Glomerular visceral epithelial cell (primary cell): ENCODE measurements around the gene CST9L.
"Not testable (repeated sequence)": the region's sequence is repeated elsewhere in the genome, so short reads cannot be mapped to it uniquely, and the experiment has no call there.

Experiments
- DNase-seq: peaks from one replicate; pipeline ENCODE4 v3.0.0-alpha.2; 2016; ENCODE audit errors: extremely low spot score

Gene CST9L

GRCh38 chr20:23586735-23587525 lies 18.6 kb upstream of the CST9L start:
- no peak for DNase-seq

- no peak for DNase-seq
Measured at GRCh38 chr20:23585808-23586734, 17.8 kb upstream of the CST9L start.

DNA sequence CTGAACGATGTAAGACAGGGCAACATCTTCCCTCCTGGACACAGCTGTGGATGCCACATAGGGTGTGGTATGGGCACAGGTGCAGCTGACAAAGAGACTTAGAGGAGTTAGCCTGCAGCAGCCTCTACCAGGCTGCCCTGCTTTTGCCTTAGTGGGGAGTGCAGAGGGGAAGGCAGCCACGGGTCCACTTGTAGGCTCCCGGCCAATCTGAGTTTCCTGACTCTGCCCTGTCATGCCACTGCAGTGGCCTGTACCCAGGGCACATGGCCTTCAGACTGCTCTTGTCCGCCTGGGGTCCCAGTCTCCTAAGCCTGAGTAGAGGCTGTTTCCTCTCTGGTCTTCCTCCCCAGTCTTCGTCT lies 17.1 kb upstream of the CST9L start:
- no peak for DNase-seq

GRCh38 chr20:23584434-23585199 lies 16.3 kb upstream of the CST9L start:
- DNase-seq, result no peak

- peak; percentile 30 for DNase-seq
Measured at GRCh38 chr20:23583526-23583925, 15.2 kb upstream of the CST9L start.

GRCh38 chr20:23582293-23582692 lies 14.0 kb upstream of the CST9L start:
- no peak for DNase-seq

GRCh38 chr20:23581833-23582232 lies 13.5 kb upstream of the CST9L start:
- not testable (repeated sequence) for DNase-seq

DNA sequence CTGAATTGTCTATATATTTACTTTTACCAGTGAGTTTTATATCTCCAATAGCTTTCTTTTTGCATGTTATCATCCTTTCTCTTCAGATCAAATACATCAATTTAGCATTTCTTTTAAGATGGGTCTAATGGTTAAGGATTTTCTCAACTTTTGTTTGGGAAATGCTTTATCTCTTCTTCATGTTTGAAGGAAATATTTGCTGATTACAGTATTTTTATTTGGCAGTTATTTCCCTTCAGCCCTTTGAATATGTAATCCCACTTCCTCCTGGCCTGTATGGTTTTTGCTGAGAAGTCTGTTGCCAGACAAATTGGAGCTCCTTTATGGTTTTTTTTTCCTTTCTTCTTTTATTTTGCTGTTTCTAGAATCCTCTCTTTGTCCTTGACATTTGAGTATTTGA lies 6.7 kb upstream of the CST9L start:
- DNase-seq, result no peak

- no peak for DNase-seq
Measured at GRCh38 chr20:23570178-23570760, 2.0 kb upstream of the CST9L start.

- DNase-seq, result no peak
Measured at GRCh38 chr20:23569570-23569969, 1.3 kb upstream of the CST9L start.

- no peak for DNase-seq
Measured at GRCh38 chr20:23568971-23569330, 667 bp upstream of the CST9L start.

DNA sequence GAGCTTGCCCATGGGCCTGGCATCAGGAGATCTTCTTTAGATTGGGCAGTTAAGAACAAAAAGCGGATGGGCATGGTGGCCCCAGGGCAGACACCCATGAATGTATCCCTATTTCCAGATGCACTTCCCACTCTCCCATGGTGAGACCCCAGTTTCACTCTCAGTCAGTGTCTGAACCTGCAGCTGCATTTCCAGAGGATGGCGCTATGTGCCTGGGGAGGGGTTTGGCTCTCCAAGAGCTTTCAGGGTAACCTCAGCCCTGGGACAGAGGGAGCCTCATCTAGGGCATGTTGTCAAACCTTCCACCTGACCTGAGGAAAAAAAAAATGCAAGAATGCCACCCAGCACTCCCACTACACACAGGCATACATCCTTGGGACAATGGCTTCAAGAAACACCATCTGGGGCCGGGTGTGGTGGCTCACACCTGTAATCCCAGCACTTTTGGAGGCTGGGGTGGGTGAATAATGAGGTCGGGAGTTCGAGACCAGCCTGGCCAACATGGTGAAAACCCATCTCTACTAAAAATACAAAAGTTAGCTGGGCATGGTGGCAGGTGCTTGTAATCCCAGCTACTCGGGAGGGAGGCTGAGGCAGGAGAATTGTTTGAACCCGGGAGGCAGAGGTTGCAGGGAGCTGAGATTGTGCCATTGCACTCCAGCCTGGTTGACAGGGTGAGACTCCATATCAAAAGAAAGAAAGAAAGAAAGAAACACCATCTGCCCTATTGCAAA lies 1.9 kb downstream of the CST9L start:
- DNase-seq, result no peak

GRCh38 chr20:23565503-23566045 lies 2.7 kb downstream of the CST9L start:
- no peak for DNase-seq

GRCh38 chr20:23564927-23565326 lies 3.4 kb downstream of the CST9L start:
- no peak for DNase-seq

DNA sequence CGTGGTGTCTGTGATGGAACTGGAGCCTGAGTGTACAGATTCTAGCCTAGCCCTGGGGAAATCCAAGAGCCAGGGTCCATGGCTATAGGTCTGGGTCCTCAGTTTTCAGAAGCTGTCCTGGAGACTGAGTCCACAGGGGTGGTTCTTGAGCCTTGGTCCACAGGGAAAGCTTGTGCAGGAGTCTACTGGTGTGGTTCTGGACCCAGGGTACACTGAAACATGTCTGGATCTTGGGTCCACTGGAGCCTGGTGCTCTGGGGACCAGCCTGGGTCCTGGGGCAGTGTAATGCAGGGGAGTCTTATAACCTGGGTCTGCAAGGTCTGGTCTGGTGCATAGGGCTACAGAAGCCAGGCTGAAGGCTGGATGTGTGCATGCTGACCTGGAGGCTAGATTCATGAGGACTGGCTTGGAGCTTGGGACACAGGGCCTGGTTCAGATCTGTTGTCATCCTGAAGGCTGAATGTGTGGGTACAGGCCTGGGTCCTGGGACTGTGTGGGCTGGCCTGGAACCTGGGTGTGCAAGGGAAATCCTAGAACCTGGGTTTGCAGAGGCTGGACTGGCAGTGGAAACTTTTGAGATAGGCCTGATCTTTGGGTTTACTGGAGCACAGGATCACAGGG lies 5.5 kb downstream of the CST9L start:
- no peak for DNase-seq

DNA sequence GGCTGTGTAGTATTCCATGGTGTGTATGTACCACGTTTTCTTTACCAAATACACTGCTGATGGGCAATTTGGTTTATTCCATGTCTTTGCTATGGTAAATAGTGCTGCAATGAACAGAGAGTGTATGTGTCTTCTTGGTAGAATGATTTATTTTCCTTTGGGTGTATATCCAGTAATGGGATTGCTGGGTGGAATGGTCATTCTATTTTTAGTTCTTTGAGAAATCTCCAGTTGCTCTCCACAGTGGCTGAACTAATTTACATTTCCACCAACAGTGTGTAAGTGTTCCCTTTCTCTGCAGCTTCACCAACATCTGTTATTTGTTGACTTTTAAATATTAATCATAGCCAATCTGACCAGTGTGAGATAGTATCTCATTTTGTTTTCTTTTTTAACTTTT lies 13.9 kb downstream of the CST9L start:
- DNase-seq, result no peak

- no peak for DNase-seq
Measured at GRCh38 chr20:23551786-23552185, 16.5 kb downstream of the CST9L start.

DNA sequence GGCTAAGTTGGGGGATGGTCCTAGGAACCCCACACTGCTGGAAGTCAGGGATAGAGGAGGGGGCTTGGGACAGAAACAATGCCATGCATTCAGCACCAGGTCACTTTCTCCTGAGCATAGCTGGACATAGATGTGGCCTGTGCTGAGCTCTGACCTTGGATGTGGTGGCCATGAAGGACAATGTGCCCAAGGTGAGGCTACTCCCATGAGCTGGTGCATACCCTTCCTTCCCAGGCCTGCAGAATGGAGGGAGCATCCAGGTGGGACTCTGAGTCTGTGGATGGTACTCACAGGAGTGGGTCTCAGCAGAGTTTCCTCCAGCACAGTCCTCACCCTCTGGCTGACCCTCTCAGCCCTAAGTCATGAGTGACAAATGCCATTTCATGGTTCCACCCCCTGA lies 16.9 kb downstream of the CST9L start:
- no peak for DNase-seq

- DNase-seq, result no peak
Measured at GRCh38 chr20:23550227-23550626, 18.1 kb downstream of the CST9L start.

DNA sequence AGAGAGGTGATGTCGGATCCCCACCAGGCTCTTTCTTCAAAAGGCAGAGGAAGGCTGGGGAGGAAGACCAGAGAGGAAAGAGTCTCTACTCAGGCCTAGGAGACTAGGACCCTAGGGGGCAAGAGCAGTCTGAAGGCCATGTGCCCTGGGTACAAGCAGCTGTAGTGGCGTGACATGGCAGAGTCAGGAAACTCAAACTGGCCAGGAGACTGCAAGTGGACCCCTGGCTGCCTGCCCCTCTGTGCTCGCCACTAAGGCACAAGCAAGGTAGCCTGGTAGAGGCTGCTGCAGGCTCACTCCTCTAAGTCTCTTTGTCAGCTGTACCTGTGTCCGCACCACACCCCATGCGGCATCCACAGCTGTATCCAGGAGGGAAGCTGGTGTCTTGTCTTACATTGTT lies 19.9 kb downstream of the CST9L start:
- no peak for DNase-seq

GRCh38 chr20:23547613-23548012 lies 20.7 kb downstream of the CST9L start:
- DNase-seq, result no peak
